ENCODE measurements around the gene PCDH9.

DNA sequence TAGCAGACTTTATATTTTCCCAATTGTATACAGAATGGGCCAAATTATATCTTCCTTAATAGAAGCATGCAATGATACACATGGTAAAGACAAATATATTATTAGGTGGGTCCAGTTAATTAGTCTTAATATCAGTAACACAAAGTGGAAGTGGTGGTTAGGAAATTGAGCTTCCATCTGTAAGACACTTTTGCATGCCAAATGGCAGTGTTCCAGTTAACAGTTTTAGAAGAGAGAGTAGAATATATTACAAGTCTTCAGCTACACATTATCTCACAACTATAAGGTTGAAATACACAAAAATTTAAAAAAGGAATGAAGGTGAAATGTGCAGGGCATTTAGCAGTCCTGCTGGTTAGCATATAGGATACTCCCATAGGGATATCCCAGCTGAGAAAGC is 536.5 kb downstream of the PCDH9 start:
- TF ChIP-seq, protein P1, sequence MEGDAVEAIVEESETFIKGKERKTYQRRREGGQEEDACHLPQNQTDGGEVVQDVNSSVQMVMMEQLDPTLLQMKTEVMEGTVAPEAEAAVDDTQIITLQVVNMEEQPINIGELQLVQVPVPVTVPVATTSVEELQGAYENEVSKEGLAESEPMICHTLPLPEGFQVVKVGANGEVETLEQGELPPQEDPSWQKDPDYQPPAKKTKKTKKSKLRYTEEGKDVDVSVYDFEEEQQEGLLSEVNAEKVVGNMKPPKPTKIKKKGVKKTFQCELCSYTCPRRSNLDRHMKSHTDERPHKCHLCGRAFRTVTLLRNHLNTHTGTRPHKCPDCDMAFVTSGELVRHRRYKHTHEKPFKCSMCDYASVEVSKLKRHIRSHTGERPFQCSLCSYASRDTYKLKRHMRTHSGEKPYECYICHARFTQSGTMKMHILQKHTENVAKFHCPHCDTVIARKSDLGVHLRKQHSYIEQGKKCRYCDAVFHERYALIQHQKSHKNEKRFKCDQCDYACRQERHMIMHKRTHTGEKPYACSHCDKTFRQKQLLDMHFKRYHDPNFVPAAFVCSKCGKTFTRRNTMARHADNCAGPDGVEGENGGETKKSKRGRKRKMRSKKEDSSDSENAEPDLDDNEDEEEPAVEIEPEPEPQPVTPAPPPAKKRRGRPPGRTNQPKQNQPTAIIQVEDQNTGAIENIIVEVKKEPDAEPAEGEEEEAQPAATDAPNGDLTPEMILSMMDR (IDR thresholded peaks at IDR 0.05) = no peak
- no peak for TF ChIP-seq POLR2A (IDR thresholded peaks at IDR 0.05)

Measured in thyroid gland (tissue), 4 donors.